SK-N-SH treated with all-trans-retinoic acid at 6 μM for 48 hours (cell line): Measurements from ENCODE around the gene PNMA8A.

Experiments used
- ATAC-seq: fragments of 200-7000 bp; cut with Tn5 transposase; 3 replicates; pipeline ENCODE4 v1.9.1; 2020; ENCODE audit warnings: mild to moderate bottlenecking, moderate library complexity
- ARNTL ChIP-seq: fragments of 450-650 bp; formaldehyde crosslinking; IDR thresholded peaks from 2 replicates; pipeline ENCODE4 v1.5.0; 2020; ENCODE audit warnings: low read depth, mild to moderate bottlenecking, moderate library complexity, borderline replicate concordance
- BACH2 ChIP-seq: fragments of 250-450 bp; sonication (Bioruptor Pico); IDR thresholded peaks from 2 replicates; pipeline ENCODE4 v1.9.0; 2021; ENCODE audit warnings: mild to moderate bottlenecking, borderline replicate concordance
- ESRRG ChIP-seq: fragments of 250-450 bp; sonication (Bioruptor Pico); IDR thresholded peaks from 2 replicates; pipeline ENCODE4 v1.6.1; 2021; ENCODE audit warnings: mild to moderate bottlenecking
- GLIS3 ChIP-seq: fragments of 250-450 bp; sonication (Bioruptor Pico); IDR thresholded peaks from 2 replicates; pipeline ENCODE4 v1.5.0; 2020; ENCODE audit warnings: mild to moderate bottlenecking, moderate library complexity
- ISL1 ChIP-seq: fragments of 250-450 bp; sonication (Bioruptor Pico); IDR thresholded peaks from 2 replicates; pipeline ENCODE4 v2.1.2; 2022; ENCODE audit warnings: mild to moderate bottlenecking, moderate library complexity
- OSR1 ChIP-seq: fragments of 250-450 bp; sonication (Bioruptor Pico); IDR thresholded peaks from 2 replicates; pipeline ENCODE4 v1.8.0; 2022; ENCODE audit warnings: moderate library complexity, mild to moderate bottlenecking, inconsistent platforms
- PPARA ChIP-seq: fragments of 250-450 bp; sonication (Bioruptor Pico); IDR thresholded peaks from 2 replicates; pipeline ENCODE4 v1.5.0; 2020; ENCODE audit warnings: mild to moderate bottlenecking, borderline replicate concordance
- SNAI2 ChIP-seq: fragments of 250-450 bp; sonication (Bioruptor Pico); IDR thresholded peaks from 2 replicates; pipeline ENCODE4 v1.5.0; 2020; ENCODE audit warnings: mild to moderate bottlenecking, moderate library complexity
- TCF4 ChIP-seq: fragments of 250-450 bp; sonication (Bioruptor Pico); IDR thresholded peaks from 2 replicates; pipeline ENCODE4 v1.8.0; 2021; ENCODE audit warnings: mild to moderate bottlenecking, moderate library complexity, borderline replicate concordance
- TOX ChIP-seq: fragments of 250-450 bp; sonication (Bioruptor Pico); IDR thresholded peaks from 2 replicates; pipeline ENCODE4 v1.8.0; 2021; ENCODE audit warnings: mild to moderate bottlenecking, moderate library complexity, borderline replicate concordance
- ZC3H10 ChIP-seq: fragments of 250-450 bp; sonication (Bioruptor Pico); IDR thresholded peaks from 2 replicates; pipeline ENCODE4 v1.5.1; 2021; ENCODE audit warnings: mild to moderate bottlenecking, moderate library complexity
- ZFP30 ChIP-seq: fragments of 450-650 bp; formaldehyde crosslinking; IDR thresholded peaks from 2 replicates; pipeline ENCODE4 v1.5.0; 2022; ENCODE audit warnings: mild to moderate bottlenecking, moderate library complexity
- ZNF8 ChIP-seq: fragments of 450-650 bp; formaldehyde crosslinking; IDR thresholded peaks from 2 replicates; pipeline ENCODE4 v1.5.0; 2020; ENCODE audit warnings: mild to moderate bottlenecking, moderate library complexity

The PNMA8A gene

GRCh38 chr19:46428239-46429135 is 42.9 kb downstream of the PNMA8A start, which contains the start of gene PNMA8C:
Gene PNMA8C (minus strand): TSS chr19:46428936. CDS start chr19:46428359, 577 bp downstream.
- TF ChIP-seq OSR1 (CRISPR knock-in tag) (no peak), SNAI2 (CRISPR knock-in tag) (peak; percentile 73; the same call in 1 of the 2 replicates)
- TF ChIP-seq, all 23 proteins: peak for 1
- ATAC-seq: peak; percentile 84

DNA sequence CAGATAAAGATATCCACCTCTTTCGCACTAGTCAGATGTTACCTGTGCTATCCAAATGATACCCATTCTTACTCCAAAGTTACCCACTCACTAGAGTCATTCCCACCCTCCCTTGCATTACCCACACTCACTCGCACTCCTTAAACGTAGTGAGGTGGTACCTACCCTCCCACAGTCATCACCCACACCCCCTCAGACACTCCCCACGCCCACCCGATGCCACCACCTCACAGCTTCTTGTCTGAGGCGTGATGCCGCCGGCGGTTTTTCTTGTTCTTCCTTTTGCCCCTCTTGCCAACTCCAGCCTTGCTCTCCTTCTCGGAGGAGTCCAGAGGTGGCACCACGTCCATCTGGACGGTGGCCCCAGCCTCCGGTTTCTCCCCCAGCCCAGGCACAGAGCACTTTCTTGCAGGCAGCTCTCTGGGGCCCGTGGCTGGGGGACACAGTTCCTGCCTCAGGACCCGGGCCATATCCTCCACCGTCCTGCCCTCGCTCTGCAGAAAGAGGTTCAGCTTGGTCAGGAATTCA is 43.8 kb downstream of the PNMA8A start:
- ATAC-seq: no peak; the same call in 2 of the 3 replicates
- TF ChIP-seq GLIS3 (CRISPR knock-in tag) (no peak), ARNTL (no peak), ISL1 (CRISPR knock-in tag) (no peak), ZFP30 (CRISPR knock-in tag) (no peak)

GRCh38 chr19:46426506-46427162 is 44.7 kb downstream of the PNMA8A start:
- ATAC-seq: peak; percentile 77
- TF ChIP-seq ISL1 (CRISPR knock-in tag): no peak
- no peak for TF ChIP-seq ARNTL
- no peak for TF ChIP-seq BACH2 (CRISPR knock-in tag)
- TF ChIP-seq ZNF8 (CRISPR knock-in tag): no peak
- TF ChIP-seq ZC3H10 (CRISPR knock-in tag): no peak
- TF ChIP-seq, all 23 proteins: peak for 0

- TF ChIP-seq ZNF8 (CRISPR knock-in tag): no peak
- no peak for TF ChIP-seq PPARA
- no peak for TF ChIP-seq TCF4 (CRISPR knock-in tag)
- no peak for TF ChIP-seq BACH2 (CRISPR knock-in tag)
- no peak for ATAC-seq
These were observed 45.3 kb downstream of the PNMA8A start for GRCh38 chr19:46426035-46426505.

GRCh38 chr19:46423188-46423587 is 48.2 kb downstream of the PNMA8A start:
- no peak for ATAC-seq
- TF ChIP-seq BACH2 (CRISPR knock-in tag) (no peak), ZC3H10 (CRISPR knock-in tag) (no peak)

DNA sequence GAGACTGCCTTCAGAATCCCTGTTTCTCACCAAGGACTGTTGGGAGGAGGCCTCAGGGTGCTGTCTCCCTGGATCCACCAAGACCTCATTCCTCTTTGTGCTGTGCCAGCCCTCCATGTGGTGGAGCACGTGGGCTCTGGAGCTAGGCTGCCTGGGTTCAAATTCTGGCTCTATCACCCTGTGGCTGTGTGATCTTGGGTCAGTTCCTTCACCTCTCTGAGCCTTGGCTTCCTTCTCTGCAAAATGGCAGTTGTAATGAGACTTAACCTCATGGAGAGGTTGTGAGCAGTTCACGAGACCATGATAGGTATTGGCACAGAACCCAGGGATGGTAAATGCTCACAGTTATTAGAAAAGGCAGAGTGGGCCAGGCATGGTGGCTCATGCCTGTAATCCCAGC is 49.0 kb downstream of the PNMA8A start:
- TF ChIP-seq ESRRG (no peak), ISL1 (CRISPR knock-in tag) (no peak)
- ATAC-seq: no peak

GRCh38 chr19:46420056-46420455 is 51.3 kb downstream of the PNMA8A start:
- TF ChIP-seq TOX (no peak), SNAI2 (CRISPR knock-in tag) (no peak), PPARA (no peak)

More at GRCh38 chr19:46420056-46420455, 51.3 kb downstream of the PNMA8A start:
- ATAC-seq: no peak
